ENCODE data around the gene PIK3R1. TPM values are rescaled to one million over a fixed set of nuclear protein-coding genes. Genes with fewer than 3 reads are reported as not detected.

Gene PIK3R1
- total RNA-seq, 2 donors from 2014 or later: 32.4 to 58.7 TPM

DNA sequence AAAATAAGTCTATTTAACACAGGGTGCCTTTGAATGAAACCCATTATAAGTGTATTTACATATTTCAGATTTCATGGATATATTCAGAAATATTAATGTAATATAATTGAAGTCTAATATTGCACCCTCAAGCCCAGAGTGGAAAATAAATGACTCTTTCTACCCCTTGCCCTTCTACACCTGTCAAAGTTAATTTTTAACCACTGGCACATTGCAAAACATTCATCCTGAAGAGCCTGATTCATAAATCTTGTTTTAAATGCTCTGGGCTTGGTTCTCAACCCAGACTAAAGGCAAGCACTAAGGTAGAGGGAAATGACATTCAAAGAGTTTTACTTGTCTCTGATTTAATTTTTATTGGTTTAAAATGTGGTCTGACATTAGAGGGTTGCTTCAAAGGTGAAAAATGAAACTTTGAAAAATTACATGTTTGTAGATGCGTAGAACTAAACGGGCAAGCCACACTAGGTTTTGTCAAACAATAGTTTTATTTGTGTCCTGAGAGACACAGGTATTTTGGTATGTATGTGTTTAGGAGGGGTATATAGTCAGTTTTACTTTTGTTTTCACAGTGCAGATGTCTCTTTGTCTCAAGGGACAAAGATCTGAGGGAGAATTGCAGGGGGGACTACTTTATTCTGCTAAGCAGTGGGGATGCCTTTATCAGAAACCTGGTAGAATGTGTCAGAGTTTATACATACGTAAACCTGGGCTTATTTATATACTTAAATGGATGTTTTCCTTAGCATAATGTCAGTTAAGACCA lies 69.7 kb downstream of the PIK3R1 start:
- DNase-seq: peak in 1 of 4 donors; percentile 18
- intact Hi-C loops (cut with DNase I): no loop called here

DNA sequence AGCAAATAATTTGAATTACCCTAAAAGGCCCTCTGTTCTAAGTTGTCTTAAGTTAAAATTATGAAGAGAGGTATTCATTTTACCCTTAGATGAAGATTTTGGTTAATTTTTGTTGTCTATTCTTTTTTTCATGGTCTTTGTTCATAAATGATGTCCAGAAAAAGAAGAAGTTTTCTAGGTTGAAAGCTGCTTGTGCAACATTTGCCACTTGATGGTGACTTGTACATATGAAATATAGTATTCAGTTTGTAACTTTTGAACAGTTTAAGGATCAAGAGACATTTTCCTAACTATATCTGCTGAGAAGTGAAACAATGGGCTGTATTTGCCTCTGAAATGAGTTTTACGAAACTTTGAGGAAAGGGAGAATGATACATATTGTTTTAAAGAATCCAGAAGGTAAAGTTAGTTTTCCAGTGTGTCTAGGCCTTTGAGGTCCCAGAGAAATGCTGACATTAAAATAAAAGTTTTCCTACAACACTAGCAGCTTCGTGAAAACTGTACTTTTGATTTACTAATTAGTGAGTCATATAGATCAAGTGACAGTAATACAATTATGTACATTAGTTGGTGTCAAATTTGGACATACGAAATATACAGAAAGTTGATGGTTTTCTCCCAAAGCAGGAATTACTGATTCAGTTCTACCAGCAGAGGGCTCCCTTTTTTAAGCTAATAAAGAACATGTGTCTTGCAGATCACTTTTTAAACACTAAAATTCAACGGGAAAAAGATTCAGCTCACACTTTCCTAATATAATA lies 70.5 kb downstream of the PIK3R1 start:
- 18 to 19% methylated on average over 4 of the region's 4 CpGs for WGBS, 2 donors
- Histone ChIP-seq H3K27me3 (no peaks in the 10 kb centered on the region), H3K4me3 (no peak overlapping the region), H3K27ac (peak overlapping the region; percentile 46 to 68 (median 52)), H3K36me3 (replicated peaks in 1 of 2; ENCODE audit: insufficient read depth in 1 of 2, low read depth in 2 of 2) (peaks cover 0 to 5% of the 10 kb centered on the region in 2 donors), H3K9me3 (no peaks in the 10 kb centered on the region), H3K4me1 (peaks cover 65% of the 10 kb centered on the region)
- ATAC-seq (no peak), DNase-seq (no peak)
- intact Hi-C loops (cut with DNase I): no loop called here
- no peak for TF ChIP-seq POLR2A (IDR thresholded peaks at IDR 0.05)
- TF ChIP-seq, protein P1, sequence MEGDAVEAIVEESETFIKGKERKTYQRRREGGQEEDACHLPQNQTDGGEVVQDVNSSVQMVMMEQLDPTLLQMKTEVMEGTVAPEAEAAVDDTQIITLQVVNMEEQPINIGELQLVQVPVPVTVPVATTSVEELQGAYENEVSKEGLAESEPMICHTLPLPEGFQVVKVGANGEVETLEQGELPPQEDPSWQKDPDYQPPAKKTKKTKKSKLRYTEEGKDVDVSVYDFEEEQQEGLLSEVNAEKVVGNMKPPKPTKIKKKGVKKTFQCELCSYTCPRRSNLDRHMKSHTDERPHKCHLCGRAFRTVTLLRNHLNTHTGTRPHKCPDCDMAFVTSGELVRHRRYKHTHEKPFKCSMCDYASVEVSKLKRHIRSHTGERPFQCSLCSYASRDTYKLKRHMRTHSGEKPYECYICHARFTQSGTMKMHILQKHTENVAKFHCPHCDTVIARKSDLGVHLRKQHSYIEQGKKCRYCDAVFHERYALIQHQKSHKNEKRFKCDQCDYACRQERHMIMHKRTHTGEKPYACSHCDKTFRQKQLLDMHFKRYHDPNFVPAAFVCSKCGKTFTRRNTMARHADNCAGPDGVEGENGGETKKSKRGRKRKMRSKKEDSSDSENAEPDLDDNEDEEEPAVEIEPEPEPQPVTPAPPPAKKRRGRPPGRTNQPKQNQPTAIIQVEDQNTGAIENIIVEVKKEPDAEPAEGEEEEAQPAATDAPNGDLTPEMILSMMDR (IDR thresholded peaks at IDR 0.05): peak in 6 of 7 experiments; percentile 59 to 76 (median 68)

More for the DNA sequence above, 69.7 kb downstream of the PIK3R1 start:
- H3K4me3 ChIP-seq: no peak overlapping the region
- peaks cover 57% of the 10 kb centered on the region for H3K4me1 ChIP-seq
- H3K36me3 ChIP-seq (replicated peaks in 1 of 2; ENCODE audit: insufficient read depth in 1 of 2, low read depth in 2 of 2): peaks cover 5% of the 10 kb centered on the region in 2 donors
- peak; percentile 31 for ATAC-seq
- H3K27ac ChIP-seq: peak overlapping the region; percentile 46 to 68 (median 52)
- WGBS, 2 donors: 50 to 56% methylated on average over 3 of the region's 3 CpGs
- no peak for TF ChIP-seq POLR2A (IDR thresholded peaks at IDR 0.05)
- TF ChIP-seq, protein P1 (IDR thresholded peaks at IDR 0.05): no peak
- H3K27me3 ChIP-seq: no peaks in the 10 kb centered on the region
- H3K9me3 ChIP-seq: no peaks in the 10 kb centered on the region

DNA sequence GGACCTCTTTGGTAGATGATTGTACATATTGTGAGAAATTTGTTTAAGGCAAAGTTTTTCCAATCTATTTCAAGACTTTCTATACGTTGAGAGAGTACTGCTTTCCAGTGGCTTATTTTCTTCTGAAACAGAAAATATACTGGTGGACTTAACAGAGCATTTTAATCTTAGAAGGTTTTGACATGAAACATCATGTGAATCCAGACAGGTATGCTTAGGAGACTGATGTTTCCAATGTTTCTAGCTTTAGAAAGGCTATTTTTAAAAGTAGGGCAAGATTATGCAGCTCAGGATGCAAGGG lies 71.0 kb downstream of the PIK3R1 start:
- H3K36me3 ChIP-seq (replicated peaks in 1 of 2; ENCODE audit: insufficient read depth in 1 of 2, low read depth in 2 of 2): peaks cover 0 to 5% of the 10 kb centered on the region in 2 donors
- H3K4me1 ChIP-seq: peaks cover 70% of the 10 kb centered on the region
- H3K27ac ChIP-seq: no peak overlapping the region
- intact Hi-C loops (cut with DNase I): no loop called here
- no peak overlapping the region for H3K4me3 ChIP-seq
- TF ChIP-seq POLR2A (IDR thresholded peaks at IDR 0.05): no peak
- TF ChIP-seq, protein P1 (IDR thresholded peaks at IDR 0.05): peak in 1 of 7 experiments; percentile 2
- DNase-seq (no peak), ATAC-seq (no peak)
- no peaks in the 10 kb centered on the region for H3K27me3 ChIP-seq
- WGBS, 2 donors: 40 to 44% methylated on average over 1 of the region's 1 CpG
- H3K9me3 ChIP-seq: no peaks in the 10 kb centered on the region

- Histone ChIP-seq H3K27me3 (no peaks in the 10 kb centered on the region), H3K4me1 (peaks cover 77% of the 10 kb centered on the region), H3K36me3 (replicated peaks in 1 of 2; ENCODE audit: insufficient read depth in 1 of 2, low read depth in 2 of 2) (peaks cover 0 to 5% of the 10 kb centered on the region in 2 donors), H3K9me3 (no peaks in the 10 kb centered on the region), H3K4me3 (no peak overlapping the region), H3K27ac (peak overlapping the region; percentile 18 to 92 (median 86))
- intact Hi-C loops (cut with DNase I): no loop called here
- ATAC-seq: no peak
- TF ChIP-seq POLR2A (IDR thresholded peaks at IDR 0.05): no peak
- TF ChIP-seq, protein P1 (IDR thresholded peaks at IDR 0.05): no peak
- 43 to 46% methylated on average over 8 of the region's 8 CpGs for WGBS, 2 donors
- DNase-seq: no peak
These were observed 72.0 kb downstream of the PIK3R1 start for GRCh38 chr5:68287631-68287975.

All from body of pancreas (tissue), 4 donors.